Pulmonary artery endothelial cell (primary cell): Measurements from ENCODE around the gene SBK1. TPM values are rescaled to one million over a fixed set of nuclear protein-coding genes. Genes with fewer than 3 reads are reported as not detected.

Experiments used
- DNase-seq: peaks from one replicate; pipeline ENCODE4 v3.0.0-alpha.2; 2011; ENCODE audit warnings: low read depth, low spot score
- total RNA-seq: library from RNA; depleted of rRNA; stranded (reverse); fragments of >200 nt; gene quantifications from 2 replicates; pipeline ENCODE4 v1.2.3, GENCODE V29; 2014

SBK1 gene
- total RNA-seq, 1 donor from 2014 or later, result 0.07 TPM

DNA sequence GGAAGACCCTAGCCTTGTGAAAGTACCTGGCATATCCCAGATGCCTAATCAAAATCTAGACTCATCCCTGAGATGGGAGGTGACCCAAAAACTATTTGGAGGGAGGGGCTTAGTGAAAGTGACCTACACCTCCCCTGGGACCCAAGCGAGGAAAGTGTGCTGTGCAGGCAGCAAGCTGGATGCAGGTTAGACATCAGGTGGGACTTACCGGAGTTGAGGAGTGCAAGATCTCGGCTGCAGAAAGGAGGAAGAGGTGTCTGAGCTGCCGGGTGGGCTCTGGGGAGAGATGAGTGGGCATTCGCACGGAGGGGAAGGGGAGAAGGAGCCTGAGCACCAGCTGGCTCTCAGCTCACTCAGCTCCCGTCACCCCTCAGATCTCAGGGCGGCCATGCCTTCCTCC, 10.3 kb upstream of the SBK1 start:
- DNase-seq, result no peak

DNA sequence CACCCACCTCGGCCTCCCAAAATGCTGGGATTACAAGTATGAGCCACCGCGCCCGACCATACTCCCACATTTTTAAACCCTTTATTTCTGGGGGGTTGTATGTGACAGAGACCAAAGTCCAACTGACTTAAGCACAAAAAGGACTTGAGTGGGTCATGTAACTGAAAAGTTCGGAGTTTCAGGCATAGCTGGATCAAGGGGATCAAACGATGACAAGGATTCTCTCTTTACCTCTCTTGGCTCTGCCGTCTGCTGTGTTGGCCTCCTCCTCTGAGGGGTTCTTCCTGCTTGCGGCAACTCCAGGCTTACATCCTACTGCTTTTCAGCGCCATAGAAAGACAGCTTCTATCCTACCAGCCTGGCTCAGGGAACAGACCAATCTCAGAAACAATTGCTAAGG, 9.2 kb upstream of the SBK1 start:
- no peak for DNase-seq

DNA sequence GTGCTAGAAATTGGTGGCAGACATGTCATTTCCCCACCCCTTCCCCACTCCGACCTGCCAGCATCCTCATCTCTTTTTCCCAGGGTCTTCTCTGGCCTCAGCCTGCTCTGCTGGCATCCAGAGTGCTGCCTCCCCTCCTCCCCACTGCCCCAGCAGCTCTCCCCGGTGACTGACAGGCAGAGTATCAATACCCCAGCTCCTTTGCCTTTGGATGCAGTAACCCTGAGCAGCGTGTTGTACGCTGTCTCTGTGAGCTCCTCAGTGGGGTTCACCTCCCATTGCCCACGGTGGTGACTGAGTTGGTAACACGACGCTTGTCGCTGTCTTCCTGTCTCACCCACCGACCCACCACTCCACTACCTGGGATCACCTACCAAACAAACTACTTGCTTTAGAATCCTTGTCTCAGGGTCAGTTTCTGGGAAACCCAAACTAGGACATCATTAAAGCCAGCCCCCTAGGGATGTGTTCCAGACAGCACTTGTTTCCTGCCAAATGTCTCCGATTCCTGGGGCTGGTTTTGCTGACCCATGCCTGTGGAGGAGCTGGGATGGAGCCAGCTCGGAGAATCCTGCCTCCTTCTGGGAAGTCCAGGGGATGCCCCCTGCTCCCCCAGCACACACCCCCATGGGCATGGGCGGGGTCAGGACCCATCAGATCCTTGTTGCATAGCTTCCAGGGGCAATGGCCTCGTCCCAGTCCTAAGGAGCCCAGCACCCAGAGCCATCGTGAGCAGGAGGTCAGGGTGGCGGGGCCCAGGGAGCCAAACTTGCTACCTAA, 8.3 kb upstream of the SBK1 start:
- no peak for DNase-seq

DNA sequence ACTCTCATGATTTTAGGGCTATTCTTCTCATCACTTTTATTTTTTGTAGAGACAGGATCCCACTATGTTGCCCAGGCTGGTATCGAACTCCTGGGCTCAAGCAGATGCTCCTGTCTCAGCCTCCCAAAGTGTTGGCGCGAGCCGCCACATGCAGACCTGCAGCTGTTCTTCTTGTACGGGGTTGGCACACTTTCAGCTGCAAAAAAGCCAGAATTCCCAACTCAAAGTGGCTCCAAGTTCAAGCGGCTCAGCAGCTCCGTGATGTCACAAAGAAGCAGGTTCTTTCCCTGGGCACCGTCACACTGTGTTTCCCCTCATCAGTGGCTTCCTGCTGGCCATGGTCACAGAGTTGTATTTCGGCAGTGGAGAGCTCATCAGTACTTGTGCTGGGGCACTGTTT, 6.7 kb upstream of the SBK1 start:
- DNase-seq, result no peak

DNA sequence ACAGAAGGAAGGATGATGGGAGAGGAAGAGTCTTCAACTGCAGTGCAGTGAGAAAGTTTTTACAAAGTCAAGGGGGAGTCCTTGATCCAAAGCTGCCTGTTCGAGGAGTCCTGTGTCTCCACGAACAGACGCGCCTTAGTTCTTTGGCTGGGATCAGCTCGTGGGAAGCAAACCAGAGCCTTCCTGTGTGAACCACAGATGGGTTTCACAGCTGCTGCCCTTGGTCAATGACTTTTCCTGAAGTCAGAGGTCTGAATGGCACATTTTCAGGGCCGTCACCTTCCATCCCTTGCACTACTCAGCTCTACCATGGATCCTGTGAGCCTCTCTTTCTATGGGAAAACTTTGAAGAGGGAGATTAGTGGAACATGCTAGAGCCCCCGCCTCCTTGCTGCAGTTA, 4.2 kb upstream of the SBK1 start:
- DNase-seq, result no peak

DNA sequence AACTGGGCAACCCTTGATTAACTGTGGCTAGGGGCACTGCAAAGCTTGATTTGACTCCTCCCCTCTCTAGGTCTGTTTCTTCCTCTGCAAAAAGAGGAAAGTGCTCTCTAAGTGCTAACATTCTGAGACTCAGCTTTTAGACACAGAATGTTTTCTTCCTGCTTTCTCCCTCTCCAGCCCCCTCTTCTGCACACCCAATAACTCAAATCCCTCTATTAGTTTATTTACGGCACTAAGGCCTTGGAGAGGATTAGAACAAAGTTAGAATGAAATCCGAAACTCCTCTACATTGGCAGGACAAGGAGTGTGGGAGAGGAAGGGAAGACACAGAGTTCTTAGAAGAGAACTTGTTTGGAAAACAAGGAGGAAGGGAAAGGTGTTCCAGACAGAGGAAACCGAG, 3.3 kb upstream of the SBK1 start:
- DNase-seq, result no peak

DNA sequence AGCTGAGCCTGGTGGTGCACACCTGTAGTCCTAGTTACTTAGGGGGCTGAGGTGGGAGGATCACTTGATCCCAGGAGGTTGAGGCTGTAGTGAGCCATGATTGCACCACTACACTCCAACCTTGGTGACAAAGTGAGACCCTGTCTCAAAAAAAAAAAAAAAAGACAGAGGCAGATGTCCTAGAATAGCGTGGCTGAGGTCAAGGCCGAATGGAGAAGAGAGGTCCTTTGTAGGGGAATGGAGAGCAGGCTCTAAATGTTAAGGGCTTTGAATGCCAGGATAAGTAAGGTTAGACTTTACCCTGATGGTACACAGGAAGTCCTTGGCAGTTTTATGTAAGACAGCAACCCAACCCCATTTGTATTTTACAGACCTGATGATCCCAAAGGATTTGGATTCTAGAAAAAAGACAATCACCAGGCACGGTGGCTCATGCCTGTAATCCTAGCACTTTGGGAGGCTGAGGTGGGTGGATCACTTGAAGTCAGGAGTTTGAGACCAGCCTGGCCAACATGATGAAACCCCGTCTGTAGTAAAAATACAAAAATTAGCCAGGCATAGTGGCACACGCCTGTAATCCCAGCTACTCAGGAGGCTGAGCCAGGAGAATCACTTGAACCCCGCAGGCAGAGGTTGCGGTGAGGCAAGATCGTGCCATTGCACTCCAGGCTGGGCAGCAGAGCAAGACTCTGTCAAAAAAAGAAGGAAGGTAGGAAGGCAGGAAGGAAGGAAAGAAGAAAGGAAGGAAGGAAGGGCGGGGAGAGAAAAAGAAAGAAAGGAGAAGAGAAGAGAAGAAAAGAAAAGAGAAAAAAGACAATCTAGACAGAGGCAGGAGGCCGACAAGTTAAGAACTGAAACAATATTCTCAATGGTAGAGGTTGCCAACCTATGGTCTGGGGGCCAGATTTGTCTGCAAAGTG, 2.1 kb upstream of the SBK1 start:
- no peak for DNase-seq

DNA sequence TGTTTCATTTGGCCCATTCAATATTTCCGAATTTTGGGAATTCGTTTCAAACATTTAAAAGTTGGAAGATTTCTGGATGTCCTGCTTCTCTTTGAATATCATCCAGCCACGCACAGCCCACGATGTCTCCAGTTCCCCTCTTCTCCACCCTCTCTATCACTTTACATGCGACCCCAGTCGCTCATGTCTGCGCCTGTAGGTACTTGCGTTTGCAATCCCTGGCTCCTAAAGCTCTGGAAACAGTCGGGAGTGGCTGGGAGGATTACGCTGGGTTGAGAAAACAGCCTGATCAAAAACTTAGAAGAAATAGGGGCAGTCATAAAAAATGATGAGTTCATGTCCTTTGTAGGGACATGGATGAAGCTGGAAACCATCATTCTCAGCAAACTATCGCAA, 1.5 kb upstream of the SBK1 start:
- DNase-seq, result no peak

DNA sequence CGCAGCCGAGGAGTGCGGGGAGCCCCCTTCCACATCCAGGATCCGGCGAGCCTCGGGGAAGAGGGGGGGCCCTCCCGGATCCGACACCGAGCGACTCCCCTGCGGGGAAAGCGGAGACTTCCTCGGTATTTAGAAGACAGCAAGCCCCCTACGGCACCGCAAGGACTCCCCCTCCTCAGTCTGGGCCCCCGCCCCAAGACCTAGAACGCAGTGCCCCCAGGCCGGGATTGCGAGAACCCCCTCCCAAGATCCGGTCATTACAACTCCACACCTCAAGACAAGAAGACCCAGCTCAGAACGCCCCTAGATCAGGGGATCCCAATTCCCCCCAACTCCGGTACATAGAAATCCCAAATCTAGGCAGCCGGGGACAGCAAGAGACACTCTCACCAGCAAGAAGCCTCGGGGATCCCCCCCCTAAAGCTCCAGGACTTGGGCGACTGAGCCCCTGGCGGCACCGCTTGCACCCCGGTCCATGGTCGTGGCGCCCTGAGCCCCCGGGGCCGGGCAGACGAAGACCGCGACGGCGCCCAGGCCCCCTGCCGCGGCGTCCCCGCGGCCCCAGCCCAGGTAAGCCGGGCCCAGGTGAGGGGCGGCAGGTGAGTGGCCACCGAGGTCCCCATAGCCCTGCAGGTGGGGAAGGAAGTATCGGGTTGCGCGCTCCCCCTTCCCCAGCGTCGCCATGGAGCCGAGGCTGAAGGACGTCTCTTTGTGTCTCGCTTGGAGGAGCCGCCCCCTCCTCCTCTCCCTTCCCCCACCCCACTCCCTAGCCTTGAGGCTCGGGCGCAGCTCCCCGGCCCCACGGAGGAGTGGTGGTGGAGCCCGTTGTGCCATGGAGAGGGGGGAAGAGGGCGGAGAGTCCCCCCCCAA, 641 bp downstream of the SBK1 start:
- DNase-seq, result no peak

DNA sequence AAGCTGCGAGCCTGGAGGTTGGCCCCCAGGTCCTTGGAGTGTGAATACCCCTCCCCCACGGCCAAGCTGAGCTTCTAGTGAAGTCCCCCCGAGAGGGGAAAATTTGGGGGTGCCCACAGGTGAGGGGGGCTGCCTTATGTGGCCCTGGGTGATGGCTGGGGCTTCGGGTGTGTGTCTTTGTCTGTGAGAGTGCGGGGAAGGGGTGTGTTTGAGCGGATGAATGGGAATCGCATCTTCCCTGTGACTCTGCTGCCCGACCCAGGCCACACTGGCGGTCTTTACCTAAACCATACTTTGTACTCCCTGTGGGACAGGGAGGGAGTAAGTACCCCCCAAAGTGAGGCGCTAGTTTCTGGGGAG, 1.3 kb downstream of the SBK1 start:
- no peak for DNase-seq

DNA sequence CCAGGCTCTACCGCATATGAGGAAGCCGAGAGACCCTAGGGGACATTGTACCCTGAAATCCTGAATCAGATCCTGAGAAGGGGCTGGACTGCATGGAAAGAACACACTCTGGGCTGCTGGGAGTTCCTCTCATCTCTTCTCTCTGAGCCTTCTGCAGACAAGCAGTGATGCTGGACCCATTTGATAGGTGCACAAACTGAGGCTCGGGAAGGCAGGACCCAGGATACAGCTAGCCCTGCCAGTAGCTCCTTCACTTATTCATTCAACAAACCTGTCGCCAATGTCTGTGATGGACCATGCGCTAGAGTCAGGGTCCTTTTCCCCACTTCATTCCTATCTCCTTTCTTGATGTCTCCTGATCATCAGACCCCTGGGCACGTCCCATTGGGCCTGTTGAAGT, 1.9 kb downstream of the SBK1 start:
- no peak for DNase-seq

DNA sequence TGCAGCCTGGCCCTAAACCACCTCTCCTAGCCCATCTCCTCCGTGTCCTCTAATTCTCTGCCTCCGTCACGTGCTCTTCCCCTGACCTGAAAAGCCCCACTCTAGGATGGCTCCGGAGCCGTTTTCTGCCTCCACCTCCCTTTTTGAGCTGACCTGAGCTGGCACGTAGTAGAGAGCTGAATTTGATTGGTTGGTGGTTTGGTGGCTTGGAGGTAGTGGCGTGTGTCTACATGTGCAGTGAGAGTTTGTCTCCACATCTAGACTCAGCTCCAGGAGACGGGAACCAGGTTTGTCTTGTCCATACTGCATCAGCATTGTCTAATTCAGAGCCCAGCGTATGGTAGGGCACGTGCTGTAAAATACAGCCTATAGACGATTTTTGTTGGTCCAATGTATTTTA, 3.0 kb downstream of the SBK1 start:
- DNase-seq, result no peak

DNA sequence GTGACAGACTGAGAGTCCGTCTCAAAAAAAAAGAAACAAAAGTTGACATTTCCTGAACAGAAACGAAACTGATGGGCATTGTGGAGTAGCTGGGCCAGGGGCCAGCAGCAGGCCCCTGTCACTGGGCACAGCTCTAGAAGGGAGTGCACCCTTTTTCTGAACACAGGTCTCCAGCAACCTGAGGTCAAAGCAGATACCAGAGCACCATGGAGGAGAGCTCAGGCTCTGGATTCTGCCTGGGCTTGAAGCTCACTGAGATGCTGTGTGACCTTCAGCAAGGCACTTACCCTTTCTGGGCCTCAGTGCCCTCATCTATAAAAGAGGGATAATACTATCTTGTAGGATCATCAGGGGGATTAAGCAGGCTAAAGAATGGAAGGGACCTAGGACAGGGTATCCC, 5.0 kb downstream of the SBK1 start:
- no peak for DNase-seq

DNA sequence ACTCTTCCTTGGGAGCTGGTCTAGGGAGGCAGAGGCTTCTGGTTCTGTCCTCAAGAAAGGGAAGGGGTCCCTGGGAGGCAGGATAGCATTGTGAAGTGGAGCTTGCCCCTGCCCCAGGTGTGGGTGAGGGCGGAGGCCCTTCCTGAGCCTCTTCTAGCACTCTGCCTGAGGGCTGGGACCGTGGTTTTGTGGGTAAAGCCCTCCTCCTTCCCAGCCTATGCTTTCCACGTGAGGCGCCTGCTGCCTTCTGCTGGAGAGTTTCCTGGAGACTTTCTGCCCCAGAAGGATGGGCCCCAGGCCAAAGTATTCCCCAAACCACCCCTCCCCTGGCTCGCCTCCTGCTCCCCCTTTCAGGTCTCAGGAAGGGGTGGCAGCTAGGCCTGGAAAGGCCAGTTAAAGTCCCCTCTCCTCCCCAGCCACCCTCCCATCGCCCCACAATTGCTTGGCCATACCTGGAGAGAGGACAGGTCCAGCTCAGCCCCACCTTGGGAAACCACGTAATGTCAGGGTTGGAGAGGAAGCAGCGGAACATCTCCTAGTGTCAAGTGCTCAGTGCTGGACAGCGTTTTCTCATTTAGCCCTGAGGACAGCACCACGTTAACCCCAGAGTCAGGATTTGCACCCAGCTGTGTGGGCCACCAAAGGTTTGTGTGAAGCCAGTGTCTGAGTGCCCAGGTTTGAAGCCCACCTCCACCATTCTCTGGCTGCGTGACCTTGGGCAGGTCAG, 5.6 kb downstream of the SBK1 start:
- DNase-seq, result no peak

DNA sequence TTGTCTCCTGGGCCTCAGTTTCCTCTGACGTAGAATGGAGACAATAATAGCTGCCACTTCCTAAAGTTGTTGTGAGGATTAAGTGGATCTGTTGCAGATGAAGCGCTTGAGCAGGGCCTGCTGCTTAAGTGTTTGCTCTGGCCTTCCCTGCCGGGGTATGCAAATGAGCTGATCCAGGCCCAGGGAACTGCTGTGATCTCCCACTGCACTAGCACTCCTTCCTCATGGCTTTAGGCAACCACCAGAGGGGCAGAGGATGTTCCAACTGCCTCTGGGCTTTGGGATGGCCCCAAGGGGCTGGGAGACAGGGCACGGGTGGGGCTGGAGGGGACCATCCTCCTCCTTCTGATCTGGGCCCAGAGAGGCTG, 6.2 kb downstream of the SBK1 start:
- DNase-seq, result no peak

DNA sequence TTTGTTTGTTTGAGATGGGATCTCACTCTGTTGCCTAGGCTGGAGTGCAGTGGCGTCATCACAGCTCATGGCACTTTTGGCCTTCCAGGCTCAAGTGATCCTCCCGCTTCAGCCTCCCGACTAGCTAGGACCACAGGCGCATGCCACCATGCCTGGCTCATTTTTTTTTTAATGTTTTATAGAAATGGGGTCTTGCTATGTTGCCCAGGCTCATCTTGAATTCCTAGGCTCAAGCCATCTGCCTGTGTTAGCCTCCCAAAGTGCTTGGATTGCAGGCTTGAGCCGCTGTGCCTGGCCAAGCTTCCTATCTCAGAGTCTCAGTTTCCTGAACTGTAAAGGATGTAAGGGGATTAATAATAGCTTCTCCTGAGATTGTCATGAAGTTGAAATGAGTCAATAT, 8.0 kb downstream of the SBK1 start:
- no peak for DNase-seq

DNA sequence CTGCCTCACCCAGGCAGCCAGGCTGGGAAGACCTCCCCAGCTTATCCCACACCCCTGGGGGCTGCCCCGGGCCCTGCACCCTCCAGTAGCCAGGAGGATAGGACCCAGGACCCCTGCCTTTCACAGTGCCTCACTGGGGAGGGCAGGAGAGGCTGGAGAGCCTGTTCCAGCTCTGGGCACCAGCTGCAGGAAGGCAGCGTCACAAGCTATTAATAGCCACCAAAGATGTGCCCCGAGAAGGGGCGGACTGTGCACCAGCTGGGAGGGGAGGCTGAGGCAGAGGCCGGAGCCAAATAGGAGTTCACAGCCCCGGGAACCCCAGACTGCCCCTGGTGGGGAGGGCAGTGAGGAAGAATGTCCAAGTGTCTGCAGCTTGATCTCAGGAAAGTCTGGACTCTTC, 8.8 kb downstream of the SBK1 start:
- no peak for DNase-seq

DNA sequence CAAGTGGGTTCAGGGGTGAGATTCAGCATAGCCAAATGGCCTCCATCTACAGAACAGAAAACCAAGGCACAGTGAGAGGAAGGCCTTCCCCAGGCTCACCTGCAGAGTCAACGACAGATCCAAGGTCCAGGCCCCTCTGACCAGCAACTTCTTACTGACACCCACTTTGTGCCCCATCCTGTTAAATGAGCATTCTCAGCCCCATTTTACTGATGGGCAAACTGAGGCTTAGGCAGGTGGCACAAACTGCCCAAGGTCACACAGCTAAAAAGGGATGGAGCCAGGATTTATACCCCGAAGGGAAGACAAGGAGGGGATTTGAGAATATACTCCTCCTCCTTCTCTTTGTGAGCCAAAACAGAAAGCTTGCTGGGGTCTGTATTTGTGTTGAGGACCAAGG, 9.3 kb downstream of the SBK1 start:
- DNase-seq, result no peak

DNA sequence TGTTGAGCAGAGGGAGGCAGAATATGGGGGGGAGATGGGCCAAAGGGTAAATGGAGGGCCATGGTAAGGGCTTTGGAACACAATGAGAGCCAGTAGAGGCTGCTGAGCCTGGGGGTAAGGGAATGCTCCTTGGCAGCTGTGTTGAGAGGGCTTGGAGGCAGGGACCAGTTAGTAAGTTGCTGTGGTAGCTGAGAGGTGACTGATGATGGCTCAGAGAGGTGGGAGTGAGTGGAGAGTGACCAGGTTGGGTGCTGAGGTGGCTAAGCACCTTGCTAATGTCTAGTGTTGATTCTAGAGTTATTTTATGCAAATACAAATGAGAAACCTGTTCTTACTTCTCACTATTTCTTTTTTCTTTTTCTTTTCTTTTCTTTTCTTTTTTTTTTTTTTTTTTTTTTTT, 10.8 kb downstream of the SBK1 start:
- DNase-seq, result no peak

DNA sequence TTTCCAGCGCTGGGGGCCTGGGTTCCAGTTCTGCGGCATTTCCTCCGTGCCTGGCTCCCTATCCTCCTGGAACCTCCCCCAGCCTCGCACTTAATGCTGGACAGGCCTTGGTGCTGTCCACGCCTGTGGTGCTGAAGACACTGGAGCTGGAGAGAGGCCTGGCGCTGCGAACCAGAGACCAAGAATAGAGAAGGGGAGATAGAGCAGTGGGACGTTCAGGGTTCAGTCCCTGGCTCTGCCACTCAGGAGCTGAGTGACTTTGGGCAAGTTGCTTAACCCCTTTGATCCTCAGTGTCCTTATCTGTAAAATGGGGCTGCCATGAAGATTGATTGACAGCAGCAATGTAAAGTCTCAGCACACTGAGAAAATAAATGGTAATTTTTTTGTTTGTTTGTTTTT, 11.9 kb downstream of the SBK1 start:
- DNase-seq, result no peak

DNA sequence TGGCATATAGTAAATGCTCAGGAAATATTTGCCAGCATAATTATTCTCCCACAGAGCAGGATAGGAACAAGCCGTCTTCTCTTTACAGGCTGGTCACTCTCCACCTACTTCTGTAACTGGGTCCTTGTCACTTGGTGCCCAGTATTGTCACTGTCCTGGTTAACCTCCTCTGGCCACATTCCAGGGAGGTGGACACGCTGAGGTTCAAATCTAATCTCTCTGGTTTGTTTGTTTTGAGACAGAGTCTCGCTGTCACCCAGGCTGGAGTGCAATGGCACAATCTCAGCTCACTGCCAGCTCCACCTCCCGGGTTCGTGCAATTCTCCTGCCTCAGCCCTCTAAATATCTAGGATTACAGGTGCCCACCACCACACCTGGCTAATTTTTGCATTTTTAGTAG, 15.6 kb downstream of the SBK1 start:
- DNase-seq, result no peak
